PC-3 (cell line): Measurements from ENCODE around the gene CSNK1G1. TPM values are rescaled to one million over a fixed set of nuclear protein-coding genes. Genes with fewer than 3 reads are reported as not detected.

Experiments
- ATAC-seq: fragments of 200-7000 bp; cut with Tn5 transposase; 2 replicates; pipeline ENCODE4 v1.9.1; 2020; ENCODE audit warnings: mild to moderate bottlenecking, moderate library complexity
- BruUV-seq: library from RNA; stranded (reverse); fragments of 400-500 nt; replicated peaks from 2 replicates; lab custom pipeline; 2021; lab: Mats Ljungman, UMichigan
- CTCF ChIA-PET: fragments of 300-600 bp; sonication (Branson Sonifier 250); formaldehyde crosslinking; loops from one replicate; lab custom pipeline; 2022; ENCODE audit warnings: antibody characterized with exemption; lab: Charles Lee
- POLR2A ChIA-PET: fragments of 300-600 bp; sonication (Branson Sonifier 250); formaldehyde crosslinking; loops from one replicate; lab custom pipeline; 2022; ENCODE audit warnings: antibody characterized with exemption; ENCODE audit not compliant: unreplicated experiment; lab: Charles Lee
- DNase-seq: peaks from one replicate; pipeline ENCODE4 v3.0.0-alpha.2; 2015
- H2AFZ ChIP-seq: fragments of 300-600 bp; sonication (generic); 2 replicates; pipeline ENCODE4 v1.6.0; 2016; ENCODE audit warnings: antibody characterized with exemption, low read length
- H3F3A ChIP-seq: fragments of 300-600 bp; sonication (generic); one replicate; pipeline ENCODE4 v1.6.0; 2017; ENCODE audit warnings: antibody characterized with exemption, low read length, control low read depth, mild to moderate bottlenecking; ENCODE audit not compliant: unreplicated experiment
- H3K27ac ChIP-seq: fragments of 300-600 bp; sonication (generic); 2 replicates; pipeline ENCODE4 v1.5.1; 2016; ENCODE audit warnings: mild to moderate bottlenecking, low read length
- H3K27me3 ChIP-seq: fragments of 300-600 bp; sonication (generic); 2 replicates; pipeline ENCODE4 v1.6.1; 2016; ENCODE audit warnings: low read length, mixed read lengths
- H3K36me3 ChIP-seq: fragments of 300-600 bp; sonication (generic); 2 replicates; pipeline ENCODE4 v1.6.1; 2016; ENCODE audit warnings: low read depth, mixed run types, low read length, mixed read lengths
- H3K4me1 ChIP-seq: fragments of 300-600 bp; sonication (generic); 2 replicates; pipeline ENCODE4 v1.5.1; 2016; ENCODE audit warnings: low read length; ENCODE audit not compliant: insufficient read depth
- H3K4me2 ChIP-seq: fragments of 300-600 bp; sonication (generic); 2 replicates; pipeline ENCODE4 v1.6.0; 2016; ENCODE audit warnings: low read length
- H3K4me3 ChIP-seq: fragments of 300-600 bp; sonication (generic); 2 replicates; pipeline ENCODE4 v1.5.1; 2016; ENCODE audit warnings: mild to moderate bottlenecking, low read length, mixed read lengths
- H3K79me2 ChIP-seq: fragments of 300-600 bp; sonication (generic); 2 replicates; pipeline ENCODE4 v1.6.1; 2017; ENCODE audit warnings: low read length, mixed read lengths
- H3K9ac ChIP-seq: fragments of 300-600 bp; sonication (generic); 2 replicates; pipeline ENCODE4 v1.6.0; 2016; ENCODE audit warnings: mild to moderate bottlenecking, low read length
- H3K9me2 ChIP-seq: fragments of 300-600 bp; sonication (generic); replicated peaks from 2 replicates; pipeline ENCODE4 v1.6.1; 2016; ENCODE audit warnings: mixed run types, low read length, mixed read lengths
- H3K9me3 ChIP-seq: fragments of 300-600 bp; sonication (generic); 2 replicates; pipeline ENCODE4 v1.6.1; 2016; ENCODE audit warnings: low read length, mixed read lengths
- H4K20me1 ChIP-seq: fragments of 300-600 bp; sonication (generic); 2 replicates; pipeline ENCODE4 v1.6.1; 2016; ENCODE audit warnings: low read length, mixed read lengths
- CTCF ChIP-seq: fragments of 300-600 bp; sonication (generic); conservative IDR thresholded peaks from 2 replicates; pipeline ENCODE4 v1.5.1; 2017; ENCODE audit warnings: antibody characterized with exemption, low read depth, mild to moderate bottlenecking, low read length
- EZH2 ChIP-seq: fragments of 300-600 bp; sonication (generic); IDR thresholded peaks from one replicate; pipeline ENCODE4 v1.6.1; 2017; ENCODE audit warnings: antibody characterized with exemption, mild to moderate bottlenecking, low read length; ENCODE audit not compliant: unreplicated experiment
- EZH2phosphoT487 ChIP-seq: fragments of 300-600 bp; sonication (generic); IDR thresholded peaks from 2 replicates; pipeline ENCODE4 v1.6.1; 2018; ENCODE audit warnings: mild to moderate bottlenecking, antibody characterized with exemption, low read length, borderline replicate concordance
- intact Hi-C: fragments of 100-400 bp; cut with micrococcal nuclease; formaldehyde crosslinking; loops from 2 replicates; pipeline ENCODE4 v1.9.0; 2023
- total RNA-seq: library from RNA; depleted of rRNA; stranded (reverse); fragments of >200 nt; gene quantifications from 2 replicates; pipeline ENCODE4 v1.2.3, GENCODE V29; 2014

CSNK1G1 gene
- total RNA-seq, 1 experiment from 2014 or later: 9.8 TPM

DNA sequence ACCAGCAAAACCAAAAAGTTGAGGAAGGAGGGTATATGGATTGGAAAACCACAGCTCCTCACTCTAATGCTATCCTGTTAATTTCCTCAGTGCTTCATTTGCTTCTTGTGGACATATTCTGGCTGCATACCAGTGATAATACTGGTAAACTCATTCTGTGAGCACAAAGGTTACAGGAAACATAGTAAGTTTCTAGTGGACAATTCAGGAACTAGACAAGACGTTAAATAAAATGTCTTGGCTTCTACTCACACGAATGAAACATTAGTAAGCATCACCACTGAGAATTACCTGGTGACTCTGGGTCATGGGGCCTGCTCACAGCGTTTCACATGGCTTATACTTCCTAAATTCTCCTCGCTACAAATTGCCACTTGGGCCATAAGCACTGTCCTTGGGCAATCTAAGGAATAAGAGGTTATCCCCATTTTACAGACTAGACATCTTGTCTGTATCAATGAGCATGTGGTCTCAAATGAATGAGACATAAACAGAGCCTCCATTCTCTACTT lies 173.1 kb downstream of the CSNK1G1 start:
- Histone ChIP-seq H3F3A (no peaks in the 10 kb centered on the region), H3K27me3 (no peaks in the 10 kb centered on the region), H3K9ac (no peak overlapping the region), H3K4me2 (no peak overlapping the region), H4K20me1 (no peaks in the 10 kb centered on the region), H2AFZ (no peak overlapping the region), H3K79me2 (no peaks in the 10 kb centered on the region), H3K4me3 (no peak overlapping the region), H3K27ac (no peak overlapping the region), H3K9me3 (no peaks in the 10 kb centered on the region), H3K36me3 (no peaks in the 10 kb centered on the region), H3K4me1 (no peaks in the 10 kb centered on the region), H3K9me2 (no peaks in the 10 kb centered on the region)
- ATAC-seq: no peak
- TF ChIP-seq EZH2phosphoT487 (no peak), EZH2 (no peak)
- no TSS peak for BruUV-seq
- ChIA-PET POLR2A (no interaction called here), CTCF (no interaction called here)
- intact Hi-C loops: no loop called here
- DNase-seq: peak; percentile 2

DNA sequence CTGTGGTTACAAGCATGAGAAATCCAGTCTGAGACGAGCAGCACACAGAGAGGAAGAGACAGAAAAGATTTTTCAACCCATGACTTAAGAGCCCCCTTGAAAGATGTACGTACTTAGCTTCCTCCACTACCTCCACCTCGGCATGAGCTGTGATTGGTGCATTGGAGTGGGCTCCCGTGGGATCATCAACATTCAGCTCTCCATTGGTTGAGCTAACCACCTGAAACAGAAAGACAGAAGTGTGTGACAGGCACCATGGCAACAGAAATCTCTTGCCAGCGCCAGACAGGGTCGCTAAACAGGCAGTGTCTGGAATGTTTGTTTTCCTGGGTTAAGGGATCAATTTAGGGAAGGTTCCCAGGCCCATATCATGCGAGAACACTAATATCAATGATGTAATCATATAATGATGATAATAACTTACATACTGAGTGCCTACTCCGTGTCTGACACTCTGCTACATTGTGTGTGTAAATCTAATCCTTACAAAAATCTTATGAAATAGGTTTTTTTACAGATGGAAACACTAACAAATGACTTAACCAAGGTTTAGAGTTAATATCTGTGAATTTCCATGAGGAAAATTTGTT lies 175.6 kb downstream of the CSNK1G1 start:
- no peak for ATAC-seq
- Histone ChIP-seq H3K9ac (no peak overlapping the region), H2AFZ (no peak overlapping the region), H3K9me3 (no peaks in the 10 kb centered on the region), H3K27me3 (no peaks in the 10 kb centered on the region), H3K4me1 (no peaks in the 10 kb centered on the region), H3K4me2 (no peak overlapping the region), H3K79me2 (no peaks in the 10 kb centered on the region), H3K9me2 (no peaks in the 10 kb centered on the region), H4K20me1 (no peaks in the 10 kb centered on the region), H3K27ac (no peak overlapping the region), H3F3A (no peaks in the 10 kb centered on the region), H3K36me3 (no peaks in the 10 kb centered on the region), H3K4me3 (no peak overlapping the region)
- BruUV-seq: no TSS peak
- DNase-seq: no peak
- ChIA-PET POLR2A (no interaction called here), CTCF (no interaction called here)
- intact Hi-C loops: no loop called here
- TF ChIP-seq EZH2phosphoT487 (no peak), CTCF (no peak), EZH2 (no peak)

DNA sequence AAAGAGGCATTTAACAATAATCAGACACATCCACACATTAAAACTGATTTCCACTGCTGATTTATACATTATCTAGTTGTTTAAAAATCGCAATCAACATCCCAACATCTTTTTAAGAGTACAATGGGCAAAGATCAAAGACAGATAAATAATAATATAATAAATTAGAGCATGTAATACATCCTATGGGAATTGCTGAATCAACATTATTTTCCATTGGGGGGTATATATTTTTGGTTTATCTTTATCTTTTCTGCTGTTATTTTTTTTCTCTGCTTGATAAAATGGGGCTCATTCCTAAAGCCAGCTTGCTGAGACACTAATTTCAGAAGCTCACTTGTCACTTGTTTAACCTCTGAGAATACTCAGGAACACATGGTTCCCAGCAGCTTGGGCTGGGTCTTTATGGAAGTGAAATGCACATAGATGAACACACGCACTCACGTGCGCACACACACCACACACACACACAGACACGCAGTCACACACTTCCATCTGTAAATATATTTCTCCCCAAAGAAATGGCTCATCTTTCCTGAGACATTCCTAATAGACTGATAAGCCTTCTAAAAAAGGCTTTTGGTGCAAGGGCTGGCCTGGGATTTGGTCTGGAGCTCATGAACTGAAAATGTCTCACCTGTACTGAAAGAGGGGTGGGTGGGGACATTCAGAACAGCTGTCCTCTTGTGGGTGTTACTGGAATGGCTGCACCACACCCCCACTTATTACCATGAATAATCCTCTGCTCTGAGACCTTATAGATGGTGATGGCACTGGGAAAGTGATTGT lies 189.7 kb downstream of the CSNK1G1 start:
- BruUV-seq: no TSS peak
- no peaks in the 10 kb centered on the region for H3K9me2 ChIP-seq
- no peaks in the 10 kb centered on the region for H3K27me3 ChIP-seq
- 0 out of 2 replicates have a peak, but pooled peaks cover 3% of the 10 kb centered on the region for H4K20me1 ChIP-seq
- peaks cover 6% of the 10 kb centered on the region for H3F3A ChIP-seq
- no peak for DNase-seq
- H3K9me3 ChIP-seq: no peaks in the 10 kb centered on the region
- CTCF ChIA-PET: no interaction called here
- H3K27ac ChIP-seq: no peak overlapping the region
- no peak overlapping the region for H2AFZ ChIP-seq
- H3K4me1 ChIP-seq: peaks cover 11% of the 10 kb centered on the region
- H3K4me2 ChIP-seq: no peak overlapping the region
- no peaks in the 10 kb centered on the region for H3K36me3 ChIP-seq
- POLR2A ChIA-PET: no interaction called here
- no peak overlapping the region for H3K9ac ChIP-seq
- no peak for ATAC-seq
- TF ChIP-seq CTCF (no peak), EZH2 (no peak), EZH2phosphoT487 (no peak)
- H3K4me3 ChIP-seq: no peak overlapping the region
- intact Hi-C loops: no loop called here
- peaks cover 15% of the 10 kb centered on the region for H3K79me2 ChIP-seq
